Lower lobe of right lung (tissue), 2 donors: Measurements from ENCODE around the gene PABPN1. TPM values are rescaled to one million over a fixed set of nuclear protein-coding genes. Genes with fewer than 3 reads are reported as not detected.

Experiments used
- ATAC-seq, 2 donors: fragments of 200-7000 bp; cut with Tn5 transposase; one replicate each; pipeline ENCODE4 v1.9.1; 2020 to 2022; ENCODE audit warnings: mild to moderate bottlenecking in 2 of 2, moderate library complexity in 2 of 2
- DNase-seq: peaks from one replicate; pipeline ENCODE4 v3.0.0-alpha.2; 2020
- H3K27ac ChIP-seq: fragments of 200-600 bp; one replicate; pipeline ENCODE4 v1.8.0; 2022
- H3K27me3 ChIP-seq: fragments of 200-600 bp; one replicate; pipeline ENCODE4 v1.8.0; 2022; ENCODE audit warnings: low read depth
- H3K36me3 ChIP-seq: fragments of 200-600 bp; one replicate; pipeline ENCODE4 v1.8.0; 2022; ENCODE audit warnings: mild to moderate bottlenecking
- H3K4me1 ChIP-seq: fragments of 200-600 bp; one replicate; pipeline ENCODE4 v1.8.0; 2022
- H3K4me3 ChIP-seq: fragments of 200-600 bp; one replicate; pipeline ENCODE4 v1.8.0; 2022; ENCODE audit warnings: mild to moderate bottlenecking
- H3K9me3 ChIP-seq: fragments of 200-600 bp; one replicate; pipeline ENCODE4 v1.8.0; 2022
- CTCF ChIP-seq: fragments of 200-600 bp; IDR thresholded peaks from one replicate; pipeline ENCODE4 v1.8.0; 2022; ENCODE audit warnings: antibody characterized with exemption, mild to moderate bottlenecking
- intact Hi-C: fragments of 100-400 bp; cut with DNase I; formaldehyde crosslinking; loops from one replicate; pipeline ENCODE4 v1.11.0; 2022
- total RNA-seq: library from RNA; stranded (reverse); fragmentation: NEBNext Ultra II Directional; extraction: Animal tissue kit (Norgen Biotek cat#: 25700); gene quantifications from one replicate; pipeline ENCODE4 v1.2.1, GENCODE V29; 2021
- donor health status: DM: no; HTN: yes; CAD: no; lungs with severe emphysema.

The PABPN1 gene
- total RNA-seq, 1 donor from 2014 or later = 122 TPM

GRCh38 chr14:23351681-23352505 lies 30.6 kb downstream of the PABPN1 start:
- no peak for DNase-seq

GRCh38 chr14:23352506-23353432 lies 31.5 kb downstream of the PABPN1 start, which contains the start of gene SLC22A17:
Gene SLC22A17, minus strand, starts transcription at chr14:23352887.
- intact Hi-C loops = no loop called here
- peak; percentile 68 for DNase-seq
- TF ChIP-seq CTCF = no peak
- ATAC-seq = peak; percentile 86 to 90
- H3K4me3 ChIP-seq = peak within 1 kb of the TSS; percentile 74
- peaks cover 23% of the 10 kb centered on the region for H3K27me3 ChIP-seq
- H3K36me3 ChIP-seq = peaks cover 7% of the 10 kb centered on the region
- H3K4me1 ChIP-seq = peaks cover 18% of the 10 kb centered on the region
- H3K9me3 ChIP-seq = no peaks in the 10 kb centered on the region
- H3K27ac ChIP-seq = no peak within 1 kb of the TSS

More at GRCh38 chr14:23351681-23352505, 30.6 kb downstream of the PABPN1 start:
- H3K9me3 ChIP-seq = no peaks in the 10 kb centered on the region
- H3K27ac ChIP-seq = no peak overlapping the region
- peaks cover 23% of the 10 kb centered on the region for H3K27me3 ChIP-seq
- intact Hi-C loops = no loop called here
- TF ChIP-seq CTCF = no peak
- peaks cover 18% of the 10 kb centered on the region for H3K4me1 ChIP-seq
- peak; percentile 34 to 50 for ATAC-seq
- peak overlapping the region; percentile 74 for H3K4me3 ChIP-seq
- H3K36me3 ChIP-seq = peaks cover under 1% of the 10 kb centered on the region

- no peak for DNase-seq
- intact Hi-C loops = no loop called here
- Histone ChIP-seq H3K4me3 (no peak overlapping the region), H3K9me3 (no peaks in the 10 kb centered on the region), H3K27me3 (peaks cover 23% of the 10 kb centered on the region), H3K27ac (no peak overlapping the region), H3K4me1 (peaks cover 18% of the 10 kb centered on the region), H3K36me3 (peaks cover 7% of the 10 kb centered on the region)
- TF ChIP-seq CTCF = no peak
- no peak for ATAC-seq
These were observed 32.1 kb downstream of the PABPN1 start for GRCh38 chr14:23353433-23353780.

GRCh38 chr14:23354990-23355389 lies 33.7 kb downstream of the PABPN1 start:
- Histone ChIP-seq H3K9me3 (no peaks in the 10 kb centered on the region), H3K36me3 (peaks cover 12% of the 10 kb centered on the region), H3K27ac (no peak overlapping the region), H3K27me3 (peaks cover 23% of the 10 kb centered on the region), H3K4me3 (no peak overlapping the region), H3K4me1 (peaks cover 18% of the 10 kb centered on the region)
- DNase-seq = no peak
- no peak for ATAC-seq
- no peak for TF ChIP-seq CTCF
- intact Hi-C loops = no loop called here

GRCh38 chr14:23355871-23356435 lies 34.7 kb downstream of the PABPN1 start:
- ATAC-seq = no peak
- TF ChIP-seq CTCF = no peak
- intact Hi-C loops = no loop called here
- DNase-seq = no peak
- no peaks in the 10 kb centered on the region for H3K9me3 ChIP-seq
- peaks cover 12% of the 10 kb centered on the region for H3K36me3 ChIP-seq
- no peak overlapping the region for H3K27ac ChIP-seq
- H3K4me1 ChIP-seq = peaks cover 18% of the 10 kb centered on the region
- H3K27me3 ChIP-seq = peaks cover 17% of the 10 kb centered on the region
- no peak overlapping the region for H3K4me3 ChIP-seq
